H1 (cell line): Measurements from ENCODE around the gene GLIS2. TPM values are rescaled to one million over a fixed set of nuclear protein-coding genes. Genes with fewer than 3 reads are reported as not detected.

ENCODE experiments used
- CTCF ChIA-PET: fragments of 300-600 bp; sonication (Branson Sonifier 250); formaldehyde crosslinking; loops from one replicate; lab custom pipeline; 2021; ENCODE audit not compliant: partially characterized antibody; lab: Charles Lee
- POLR2A ChIA-PET: fragments of 300-600 bp; sonication (Branson Sonifier 250); formaldehyde crosslinking; loops from one replicate; lab custom pipeline; 2021; ENCODE audit warnings: inconsistent platforms; ENCODE audit not compliant: partially characterized antibody; lab: Charles Lee
- DNase-seq, 2 experiments: peaks; one replicate each; pipeline versions ENCODE4 v3.0.0 to v3.0.0-alpha.2; 2010 to 2022; ENCODE audit warnings: low spot score in 2 of 2, low read depth in 1 of 2, mixed read lengths in 1 of 2
- FAIRE-seq: peaks from 2 replicates; lab custom pipeline; 2011; peaks lifted over from hg19 to GRCh38; lab: Jason Lieb, UNC
- H2AFZ ChIP-seq: 2 replicates; pipeline ENCODE4 v1.8.1; 2012; ENCODE audit warnings: low read length, inconsistent platforms
- H2AK5ac ChIP-seq: 2 replicates; pipeline ENCODE4 v1.6.1; 2013; ENCODE audit warnings: low read depth, low read length
- H2BK120ac ChIP-seq: replicated peaks from 2 replicates; pipeline ENCODE3; 2013; ENCODE audit warnings: low read depth, low read length, inconsistent platforms
- H2BK12ac ChIP-seq: 2 replicates; pipeline ENCODE4 v1.6.1; 2013; ENCODE audit warnings: low read depth, low read length
- H2BK15ac ChIP-seq: 2 replicates; pipeline ENCODE4 v1.6.1; 2013; ENCODE audit warnings: low read length
- H2BK20ac ChIP-seq: 2 replicates; pipeline ENCODE4 v1.6.1; 2013; ENCODE audit warnings: low read length
- H2BK5ac ChIP-seq: 2 replicates; pipeline ENCODE4 v1.6.1; 2013; ENCODE audit warnings: low read depth, low read length
- H3K14ac ChIP-seq: 2 replicates; pipeline ENCODE4 v1.6.1; 2013; ENCODE audit warnings: inconsistent platforms; ENCODE audit not compliant: insufficient read length
- H3K18ac ChIP-seq: 2 replicates; pipeline ENCODE4 v1.6.1; 2013; ENCODE audit warnings: low read length; ENCODE audit errors: extremely low read depth
- H3K23ac ChIP-seq: 2 replicates; pipeline ENCODE4 v1.6.1; 2013; ENCODE audit warnings: inconsistent platforms; ENCODE audit not compliant: insufficient read length
- H3K23me2 ChIP-seq: 2 replicates; pipeline ENCODE4 v1.6.1; 2013; ENCODE audit warnings: low read depth, low read length
- H3K27ac ChIP-seq: 2 replicates; pipeline ENCODE4 v1.6.1; 2011; ENCODE audit warnings: low read depth, low read length, inconsistent platforms
- H3K27me3 ChIP-seq, 4 experiments: replicated peaks in 1 of 4; 1 replicate in 1 of 4; 2 replicates in 3 of 4; pipeline versions ENCODE4 v1.6.1 to v1.8.1; 2011 to 2013; ENCODE audit warnings: low read length in 3 of 4, mild to moderate bottlenecking in 3 of 4, inconsistent platforms in 2 of 4, mixed read lengths in 2 of 4, moderate library complexity in 1 of 4; ENCODE audit not compliant: control insufficient read depth in 3 of 4, insufficient read depth in 3 of 4; ENCODE audit errors: extremely low read depth in 1 of 4
- H3K36me3 ChIP-seq, 4 experiments: 2 replicates each; pipeline versions ENCODE4 v1.6.1 to v1.8.1; 2011 to 2013; ENCODE audit warnings: mild to moderate bottlenecking in 4 of 4, low read length in 3 of 4, moderate library complexity in 2 of 4, control low read depth in 1 of 4, inconsistent platforms in 1 of 4; ENCODE audit not compliant: insufficient read depth in 4 of 4, control insufficient read depth in 2 of 4
- H3K4ac ChIP-seq: replicated peaks from 2 replicates; pipeline ENCODE3; 2013; ENCODE audit warnings: low read length, low read depth, mixed read lengths, inconsistent platforms; ENCODE audit not compliant: insufficient read length
- H3K4me1 ChIP-seq, 4 experiments: replicated peaks in 1 of 4; 1 replicate in 1 of 4; 2 replicates in 3 of 4; pipeline versions ENCODE4 v1.6.1 to v1.8.1; 2011 to 2013; ENCODE audit warnings: low read length in 3 of 4, inconsistent platforms in 2 of 4, mixed read lengths in 1 of 4; ENCODE audit not compliant: insufficient read depth in 4 of 4, control insufficient read depth in 3 of 4
- H3K4me2 ChIP-seq, 2 experiments: 2 replicates each; pipeline versions ENCODE4 v1.6.1 to v1.8.1; 2011 to 2013; ENCODE audit warnings: low read depth in 2 of 2, low read length in 2 of 2, control low read depth in 1 of 2, inconsistent platforms in 1 of 2, mild to moderate bottlenecking in 1 of 2; ENCODE audit not compliant: insufficient read depth in 1 of 2
- H3K4me3 ChIP-seq, 4 experiments: fragments of 200-600, 300-600 bp in 1 of 4; sonication (generic), shearing (Covaris generic), sonication (Bioruptor Twin) in 1 of 4; 2 replicates each; pipeline versions ENCODE4 v1.5.1 to v1.8.1; 2011 to 2016; ENCODE audit warnings: low read length in 4 of 4, low read depth in 3 of 4, control low read depth in 2 of 4, inconsistent platforms in 2 of 4, mild to moderate bottlenecking in 2 of 4, mixed read lengths in 1 of 4, moderate library complexity in 1 of 4; ENCODE audit not compliant: insufficient read depth in 2 of 4; ENCODE audit errors: extremely low read depth in 1 of 4
- H3K56ac ChIP-seq: replicated peaks from 2 replicates; pipeline ENCODE3; 2013; ENCODE audit warnings: low read depth, mild to moderate bottlenecking, mixed read lengths, low read length, inconsistent platforms; ENCODE audit not compliant: insufficient read length
- H3K79me1 ChIP-seq: 2 replicates; pipeline ENCODE4 v1.6.1; 2013; ENCODE audit warnings: low read depth, low read length, control low read depth
- H3K79me2 ChIP-seq, 2 experiments: 2 replicates each; pipeline versions ENCODE4 v1.6.1 to v1.8.1; 2012 to 2013; ENCODE audit warnings: low read length in 2 of 2, mild to moderate bottlenecking in 2 of 2, inconsistent platforms in 1 of 2; ENCODE audit not compliant: insufficient read depth in 2 of 2, control insufficient read depth in 1 of 2
- H3K9ac ChIP-seq, 4 experiments: replicated peaks in 1 of 4; 1 replicate in 1 of 4; 2 replicates in 3 of 4; pipeline versions ENCODE4 v1.6.1 to v1.8.1; 2011 to 2013; ENCODE audit warnings: low read depth in 3 of 4, low read length in 3 of 4, control low read depth in 2 of 4, mild to moderate bottlenecking in 2 of 4, moderate library complexity in 2 of 4, inconsistent platforms in 1 of 4; ENCODE audit errors: extremely low read depth in 1 of 4
- H3K9me3 ChIP-seq, 2 experiments: 2 replicates each; pipeline versions ENCODE4 v1.6.1 to v1.8.1; 2012 to 2013; ENCODE audit warnings: mild to moderate bottlenecking in 2 of 2, moderate library complexity in 2 of 2, control low read depth in 1 of 2, inconsistent platforms in 1 of 2, low read depth in 1 of 2, low read length in 1 of 2, mixed read lengths in 1 of 2; ENCODE audit not compliant: insufficient read depth in 2 of 2
- H4K20me1 ChIP-seq, 2 experiments: replicated peaks in 1 of 2; 2 replicates each; pipeline versions ENCODE3 to v1.8.1; 2011 to 2013; ENCODE audit warnings: inconsistent platforms in 2 of 2, low read length in 2 of 2, mild to moderate bottlenecking in 1 of 2; ENCODE audit not compliant: insufficient read depth in 2 of 2, control insufficient read depth in 1 of 2
- H4K5ac ChIP-seq: 2 replicates; pipeline ENCODE4 v1.6.1; 2013; ENCODE audit warnings: low read length, low read depth, mixed read lengths, inconsistent platforms; ENCODE audit not compliant: insufficient read length
- H4K8ac ChIP-seq: 2 replicates; pipeline ENCODE4 v1.8.0; 2013; ENCODE audit warnings: mild to moderate bottlenecking, moderate library complexity, low read length, inconsistent platforms; ENCODE audit not compliant: insufficient read depth; ENCODE audit errors: extremely low read depth
- H4K91ac ChIP-seq: replicated peaks from 2 replicates; pipeline ENCODE3; 2013; ENCODE audit warnings: low read length, mixed read lengths, inconsistent platforms; ENCODE audit not compliant: insufficient read length
- ASH2L ChIP-seq: fragments of 200-600, 300-600 bp; sonication (generic); IDR thresholded peaks from one replicate; pipeline ENCODE4 v1.7.1; 2017; ENCODE audit warnings: low read length
- EZH2 ChIP-seq: fragments of 200-600 bp; sonication (generic); IDR thresholded peaks from 2 replicates; pipeline ENCODE4 v1.7.1; 2012; ENCODE audit warnings: low read depth, mild to moderate bottlenecking, moderate library complexity, low read length, inconsistent platforms; ENCODE audit not compliant: severe bottlenecking
- MAFK ChIP-seq: IDR thresholded peaks from 2 replicates; pipeline ENCODE4 v1.6.1; 2012; ENCODE audit warnings: low read depth, mild to moderate bottlenecking, improper control_type of control experiment, low read length
- MAX ChIP-seq: IDR thresholded peaks from 2 replicates; pipeline ENCODE4 v1.6.1; 2012; ENCODE audit warnings: inconsistent platforms
- NANOG ChIP-seq: IDR thresholded peaks from 2 replicates; pipeline ENCODE4 v1.6.1; 2011; ENCODE audit warnings: low read length, low read depth, mild to moderate bottlenecking, inconsistent platforms; ENCODE audit not compliant: insufficient read depth, poor library complexity, severe bottlenecking
- SIN3A ChIP-seq, 2 experiments: IDR thresholded peaks in 1 of 2; conservative IDR thresholded peaks in 1 of 2; 2 replicates each; pipeline ENCODE4 v1.6.1; 2011 to 2012; ENCODE audit warnings: low read length in 2 of 2, improper control_type of control experiment in 1 of 2, low read depth in 1 of 2, mild to moderate bottlenecking in 1 of 2
- SP2 ChIP-seq: IDR thresholded peaks from 2 replicates; pipeline ENCODE4 v1.6.1; 2012; ENCODE audit warnings: mild to moderate bottlenecking, low read length, inconsistent platforms
- YY1 ChIP-seq: IDR thresholded peaks from 2 replicates; pipeline ENCODE4 v1.6.1; 2011; ENCODE audit warnings: low read depth, mild to moderate bottlenecking, low read length
- ZNF274 ChIP-seq: IDR thresholded peaks from 2 replicates; pipeline ENCODE4 v1.7.0; 2012; ENCODE audit warnings: low read length, borderline replicate concordance; ENCODE audit errors: extremely low read depth
- WGBS, 2 experiments: shearing (Covaris generic) in 1 of 2; methylation state at CpG; one replicate each; pipeline versions ENCODE4 v1.1.6 to v1.1.7; 2013 to 2015; ENCODE audit warnings: low lambda C conversion rate in 2 of 2, mixed read lengths in 2 of 2, inconsistent platforms in 1 of 2, low coverage in 1 of 2, missing lambda C conversion rate in 1 of 2; ENCODE audit not compliant: insufficient replicate concordance in 2 of 2, insufficient coverage in 1 of 2, insufficient read length in 1 of 2; ENCODE audit errors: extremely low coverage in 1 of 2, missing lambda C conversion rate in 1 of 2; 5-methylcytosine and 5-hydroxymethylcytosine counted together
- polyA plus RNA-seq, 7 experiments: library from polyadenylated mRNA; depleted of rRNA in 3 of 7; stranded (reverse) in 5 of 7; unstranded in 2 of 7; fragments of >200 nt in 5 of 7; fragments of 200-250 nt in 2 of 7; gene quantifications; 1 replicate in 5 of 7; 2 replicates in 1 of 7; 4 replicates in 1 of 7; pipeline versions ENCODE4 v1.2.1 to v1.2.3, GENCODE V29; 2011 to 2013; ENCODE audit warnings: missing spikeins in 2 of 7, mixed read lengths in 2 of 7
- total RNA-seq: library from RNA; stranded (reverse); fragmentation: NEBNext Ultra II Directional; extraction: Animal tissue kit (Norgen Biotek cat#: 25700); gene quantifications from 2 replicates; pipeline ENCODE4 v1.2.1, GENCODE V29; 2021

GLIS2 gene
- total and polyA plus RNA-seq, 2 of the 8 experiments (the other 6 are each of a cell fraction or from before 2014, with no cell fraction given), result 4.3 to 17.4 TPM

- Histone ChIP-seq H3K4me3 (no peak overlapping the region), H3K9me3 (no peaks in the 10 kb centered on the region), H2BK120ac (no peak overlapping the region), H3K23me2 (no peaks in the 10 kb centered on the region), H3K14ac (no peak overlapping the region), H3K36me3 (no peaks in the 10 kb centered on the region)
- WGBS, 2 experiments, result 97% methylated on average over 10 of the region's 12 CpGs; no CpG with 5 or more reads in 1 of the 2 experiments
- no peak for TF ChIP-seq ASH2L
- no peak for TF ChIP-seq SP2
- TF ChIP-seq SIN3A (conservative IDR thresholded peaks at IDR 0.05 in 1 of 2, IDR thresholded peaks at IDR 0.05 in 1 of 2; ENCODE audit: low read depth in 1 of 2, low read length in 2 of 2), result no peak
- no peak for TF ChIP-seq ZNF274
- no peak for TF ChIP-seq MAFK
- no peak for TF ChIP-seq EZH2
- TF ChIP-seq YY1, result no peak
- TF ChIP-seq NANOG, result no peak
- TF ChIP-seq MAX, result no peak
- TF ChIP-seq, all 59 proteins: peak for 0
- POLR2A ChIA-PET, result interaction anchor here (0.7 to 2.4 kb wide), 7 partner anchors 8 to 116 kb away, joined by 3 to 22 read pairs (median 4); partner anchors contain the start of gene PAM16
- Histone ChIP-seq H2AK5ac (no peak overlapping the region), H3K4me2 (no peak overlapping the region), H3K23ac (no peak overlapping the region), H2AFZ (no peak overlapping the region), H4K8ac (no peak overlapping the region), H3K27me3 (peaks cover 0 to 3% (median 0%) of the 10 kb centered on the region in 4 experiments; a peak in 2 of 7 replicates), H3K4me1 (no peaks in the 10 kb centered on the region; a peak in 1 of 7 replicates), H2BK5ac (no peak overlapping the region), H2BK20ac (no peak overlapping the region), H4K20me1 (peaks cover 0 to 4% of the 10 kb centered on the region in 2 experiments), H3K9ac (no peak overlapping the region), H2BK15ac (no peak overlapping the region), H3K4ac (no peak overlapping the region), H3K79me1 (no peaks in the 10 kb centered on the region), H3K18ac (no peak overlapping the region), H4K91ac (no peak overlapping the region), H2BK12ac (no peak overlapping the region), H3K27ac (no peak overlapping the region; the same call in 1 of the 2 replicates), H4K5ac (no peak overlapping the region), H3K79me2 (no peaks in the 10 kb centered on the region), H3K56ac (no peak overlapping the region)
- CTCF ChIA-PET, result interaction anchor here (1.0 to 14.0 kb wide), 10 partner anchors 9 to 112 kb away, joined by 3 to 425 read pairs (median 5); no protein-coding TSS in a partner anchor
- DNase-seq, result no peak
- no peak for FAIRE-seq
Observed at GRCh38 chr16:4365615-4366014, 49.7 kb downstream of the GLIS2 start.
